DMS153 treated with DMSO at 0.1 percent for 48 hours (cell line): ENCODE data around the gene CAMTA1.

Experiments used
- DNase-seq: peaks from one replicate; lab custom pipeline; 2025; ENCODE audit not compliant: unreplicated experiment; lab: John Stamatoyannopoulos, UW

The CAMTA1 gene

GRCh38 chr1:7220712-7221252 lies 435.5 kb downstream of the CAMTA1 start:
- no peak for DNase-seq

GRCh38 chr1:7221826-7222694 lies 436.8 kb downstream of the CAMTA1 start:
- DNase-seq = no peak

GRCh38 chr1:7222695-7223015 lies 437.4 kb downstream of the CAMTA1 start:
- no peak for DNase-seq

DNA sequence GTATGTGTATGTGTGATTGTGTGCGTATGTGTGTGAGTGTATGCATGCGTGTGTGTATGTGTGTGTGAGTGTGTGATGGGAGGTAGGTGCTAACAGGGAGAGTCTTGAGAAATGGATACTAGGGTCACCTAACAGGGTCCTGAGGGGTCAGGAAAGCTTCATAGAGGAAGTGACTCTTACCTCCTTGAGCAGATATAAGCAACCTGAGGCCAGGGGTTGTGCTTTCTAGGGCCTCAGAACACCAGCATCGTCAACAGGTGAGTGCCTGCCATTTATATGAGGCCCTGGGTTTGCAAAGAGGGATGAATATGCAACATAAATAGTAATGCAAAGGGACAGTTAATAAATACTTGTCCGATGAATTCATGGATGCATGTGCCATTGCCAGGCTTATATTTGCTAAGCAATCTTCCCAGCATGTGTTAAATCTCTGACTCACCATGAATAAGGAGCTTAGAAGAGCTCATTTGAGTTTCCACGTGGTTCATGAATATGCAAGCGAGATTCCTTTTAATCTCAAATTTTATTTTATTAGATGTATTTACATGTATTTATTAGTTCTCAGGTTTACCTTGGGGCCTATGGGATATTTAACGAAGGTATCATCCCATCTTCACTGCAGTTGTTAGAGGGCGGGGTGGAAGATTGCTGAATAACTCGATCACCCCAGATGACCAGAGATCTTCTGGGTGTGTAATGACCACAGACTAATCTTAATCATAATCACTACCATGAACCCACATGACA lies 438.3 kb downstream of the CAMTA1 start:
- no peak for DNase-seq

GRCh38 chr1:7224081-7224534 lies 438.9 kb downstream of the CAMTA1 start:
- DNase-seq = no peak

- no peak for DNase-seq
These were observed 439.4 kb downstream of the CAMTA1 start for GRCh38 chr1:7224644-7225043.

GRCh38 chr1:7225711-7226505 lies 440.7 kb downstream of the CAMTA1 start:
- DNase-seq = no peak

GRCh38 chr1:7227654-7228053 lies 442.4 kb downstream of the CAMTA1 start:
- no peak for DNase-seq

DNA sequence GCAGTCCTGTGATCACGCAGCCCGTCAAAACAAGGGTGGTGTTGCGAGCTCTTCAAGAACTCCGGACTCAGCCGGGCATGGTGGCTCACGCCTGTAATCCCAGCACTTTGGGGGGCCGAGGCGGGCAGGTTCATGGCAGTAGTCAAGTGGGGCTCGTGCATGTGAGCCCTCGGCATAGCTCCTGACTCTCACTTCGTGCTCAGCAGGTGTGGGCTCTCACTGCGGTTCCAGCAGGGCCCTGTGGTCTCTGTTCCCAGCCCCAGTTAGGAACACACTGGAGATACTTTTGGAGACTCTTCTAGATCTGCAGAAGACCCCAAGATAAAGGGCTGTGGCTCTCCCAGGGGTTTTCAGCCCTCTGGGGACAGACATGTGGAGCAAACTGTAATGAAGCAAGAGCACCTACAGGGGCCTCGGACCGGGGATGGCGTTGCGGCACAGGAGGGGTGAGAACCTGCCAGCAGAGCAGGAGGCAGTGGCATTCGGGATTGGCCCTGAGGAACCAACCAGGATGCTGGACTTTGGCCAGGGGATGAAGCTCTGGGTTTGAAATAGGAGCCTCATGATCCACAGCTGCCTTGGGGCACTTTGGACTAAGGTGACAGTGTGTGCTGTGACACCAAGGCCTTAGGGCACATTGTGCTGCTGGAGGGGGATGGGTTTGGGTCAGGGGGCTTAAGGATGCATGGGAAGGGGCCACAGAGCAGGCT lies 443.2 kb downstream of the CAMTA1 start:
- no peak for DNase-seq

- DNase-seq = no peak
These were observed 443.9 kb downstream of the CAMTA1 start for GRCh38 chr1:7229186-7229585.

- DNase-seq = no peak
These were observed 444.7 kb downstream of the CAMTA1 start for GRCh38 chr1:7229696-7230631.

GRCh38 chr1:7232441-7233236 lies 447.4 kb downstream of the CAMTA1 start:
- DNase-seq = no peak

DNA sequence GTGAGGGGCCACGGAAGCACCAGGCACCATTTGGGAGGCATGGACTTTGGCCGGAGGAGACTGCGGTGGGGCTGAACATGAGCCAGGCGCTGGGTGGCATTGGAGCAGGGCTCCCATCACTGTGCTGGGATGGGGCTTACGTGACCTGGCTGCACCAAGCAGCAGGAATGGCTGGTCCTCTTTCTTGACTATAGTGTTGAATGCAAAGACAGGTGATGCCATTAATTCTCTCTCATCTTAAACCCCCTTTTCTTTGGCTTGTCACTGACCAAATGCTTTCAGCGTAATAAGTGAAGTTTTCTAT lies 447.9 kb downstream of the CAMTA1 start:
- DNase-seq = no peak

DNA sequence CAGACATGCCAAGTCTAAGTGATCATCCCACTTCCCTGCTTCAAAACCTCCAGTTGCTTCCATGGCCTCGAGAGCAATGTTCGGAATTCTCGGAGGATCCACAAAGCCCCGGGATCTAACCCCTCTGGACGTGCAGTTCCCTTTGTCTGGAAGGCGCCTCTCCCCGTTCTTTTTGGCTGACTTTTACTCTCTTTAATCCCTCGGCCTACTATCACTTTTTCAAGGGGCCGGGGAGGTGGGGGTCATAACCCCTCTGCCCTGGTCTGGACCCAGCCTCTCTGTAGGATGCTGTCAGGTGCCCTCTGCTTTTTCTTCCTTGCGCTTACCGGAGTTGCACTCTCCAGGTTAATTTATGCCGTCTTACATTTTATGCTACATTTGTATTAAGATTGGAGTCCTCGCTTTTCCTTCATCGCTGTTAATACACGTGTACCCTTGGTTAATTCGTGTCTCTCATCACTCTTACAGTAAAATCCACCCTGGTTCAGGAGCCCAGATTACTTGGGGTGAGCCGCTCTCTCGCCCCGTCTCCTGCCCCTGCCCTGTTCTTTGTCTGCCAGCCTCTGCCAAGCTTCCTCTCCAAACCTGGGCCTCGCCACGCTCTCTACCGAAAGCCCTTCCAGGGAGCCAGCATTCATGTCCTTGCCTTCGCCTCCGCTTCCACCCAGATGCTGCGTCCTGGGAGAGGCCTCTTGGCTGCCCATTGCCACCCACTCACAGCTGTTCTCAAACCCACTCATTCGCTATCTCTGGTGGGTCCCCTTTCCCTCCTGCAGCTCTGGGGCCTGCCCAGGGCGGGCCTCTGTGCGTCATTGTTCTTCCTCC lies 448.6 kb downstream of the CAMTA1 start:
- no peak for DNase-seq

- no peak for DNase-seq
These were observed 449.2 kb downstream of the CAMTA1 start for GRCh38 chr1:7234471-7234755.

- DNase-seq = no peak
These were observed 450.7 kb downstream of the CAMTA1 start for GRCh38 chr1:7235871-7236517.

GRCh38 chr1:7236844-7237515 lies 451.7 kb downstream of the CAMTA1 start:
- no peak for DNase-seq
